Measurements from ENCODE around the gene KAT2A. TPM values are rescaled to one million over a fixed set of nuclear protein-coding genes. Genes with fewer than 3 reads are reported as not detected.

Gene KAT2A
- 10 to 100 TPM; 16.2 to 17.3 TPM for total RNA-seq

GRCh38 chr17:42120770-42121769 lies at the start of gene KAT2A:
TSS of gene KAT2A (minus strand) at chr17:42121367. CDS start at chr17:42121304, 63 bp downstream.

GRCh38 chr17:42122371-42123303 lies 1.5 kb upstream of the KAT2A start, which contains the start of gene HSPB9:
TSS of gene HSPB9 (plus strand) at chr17:42122804. CDS start at chr17:42122851, 47 bp downstream.

DNA sequence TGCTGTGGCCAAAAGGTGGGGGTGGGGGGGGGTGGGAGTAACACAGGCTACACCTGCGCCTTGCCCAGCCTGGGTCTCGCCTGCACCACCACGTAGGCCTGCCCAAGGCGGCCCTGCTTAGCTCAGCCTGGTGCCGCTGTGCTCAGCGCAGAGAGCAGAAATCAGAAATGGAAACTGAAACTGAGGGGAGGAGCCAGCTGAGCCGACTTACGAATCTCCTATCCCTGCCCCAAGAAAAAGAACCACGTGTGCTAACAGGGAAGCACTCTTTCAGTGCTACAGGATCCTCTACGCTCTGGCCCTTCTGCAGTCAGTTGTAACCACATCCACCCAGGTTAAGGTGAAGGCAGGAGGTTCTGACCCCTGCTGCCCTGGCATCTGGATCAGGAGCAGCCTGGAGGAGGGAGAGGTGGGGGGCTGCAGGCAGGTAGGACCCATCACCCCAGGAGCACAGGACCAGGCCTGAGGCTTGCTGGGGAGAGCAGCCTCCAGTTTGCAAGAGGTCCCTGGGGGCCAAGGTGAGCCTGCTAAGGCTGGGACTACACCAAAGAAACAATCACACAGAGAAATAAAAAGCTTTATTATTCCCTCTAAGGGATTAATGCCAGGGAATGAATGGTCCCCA lies 8.5 kb downstream of the KAT2A start, which contains the start of gene DHX58:
Gene DHX58, minus strand, starts transcription at position 163 of the 625 bp plus-strand sequence. CDS start 822 bp downstream, outside the sequence.

DNA sequence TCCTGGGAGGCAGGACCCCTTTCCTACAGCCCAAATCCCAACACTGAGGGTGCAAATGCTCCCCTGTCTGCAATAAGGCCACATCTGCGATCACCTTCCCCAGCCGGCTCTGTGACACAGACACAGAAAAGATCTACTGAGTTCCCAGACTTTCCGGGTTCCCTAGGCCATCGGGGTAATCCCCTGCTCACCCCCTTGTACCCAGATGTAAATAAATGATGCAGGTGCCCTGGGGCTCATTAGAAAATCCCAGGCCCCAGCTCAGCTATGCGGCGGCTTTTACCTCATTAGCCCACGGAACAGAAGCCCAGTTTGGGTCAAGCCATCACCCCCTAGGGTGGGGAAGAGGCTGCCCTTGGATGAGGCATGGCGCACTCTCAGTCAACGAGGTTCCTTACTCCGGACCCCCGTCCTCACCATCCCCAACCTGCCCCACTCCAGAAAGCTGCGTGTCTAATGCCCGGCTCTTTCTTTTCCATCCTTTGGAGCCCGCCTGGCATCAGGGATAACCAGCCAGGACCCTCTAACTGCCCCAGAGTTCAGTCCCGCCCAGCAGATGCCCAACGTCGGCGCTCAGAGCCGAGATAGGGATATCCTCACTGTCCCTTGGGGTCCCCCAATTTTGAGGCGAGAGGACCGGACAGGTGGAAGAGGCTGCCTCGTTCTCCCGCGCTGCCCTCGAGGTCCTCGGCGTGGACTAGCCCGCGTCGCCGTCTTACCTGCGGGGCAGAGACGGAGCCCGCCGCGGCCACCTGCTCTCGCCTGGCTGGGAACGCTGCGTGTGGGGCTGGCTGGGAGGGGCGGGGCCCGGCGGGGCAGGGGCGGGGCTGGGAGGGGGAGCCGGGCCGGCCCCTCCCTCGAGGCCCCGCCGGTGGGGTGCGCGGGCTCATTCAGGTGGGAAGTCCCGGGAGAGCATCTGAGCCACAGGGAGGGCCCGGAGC lies 23.2 kb downstream of the KAT2A start, which contains the start of gene ZNF385C:
Gene ZNF385C, minus strand, starts transcription at position 783 of the 941 bp plus-strand sequence. CDS start 35,417 bp downstream, outside the sequence.

Other genes with a start within 250 kb of the KAT2A start
- gene ACLY, start 202.4 kb downstream of the KAT2A start, total RNA-seq = 100 to 1,000 TPM; 219 to 239 TPM
- under 1 TPM; 0.67 to 0.69 TPM for gene ODAD4, start 190.8 kb downstream of the KAT2A start, total RNA-seq
- 100 to 1,000 TPM; 226 to 268 TPM for gene CNP, start 154.6 kb downstream of the KAT2A start, total RNA-seq
- 10 to 100 TPM; 52.7 to 74.3 TPM for gene DNAJC7, start 103.9 kb downstream of the KAT2A start, total RNA-seq
- gene NKIRAS2, start 101.3 kb downstream of the KAT2A start, total RNA-seq = 10 to 100 TPM; 25.8 to 33.6 TPM
- gene C17orf113, start 70.8 kb downstream of the KAT2A start, total RNA-seq = under 1 TPM; under 0.01 to 0.34 TPM
- not detected for gene ZNF385C, start 22.9 kb downstream of the KAT2A start, total RNA-seq
- 100 to 1,000 TPM in 1 of 2 donors, 10 to 100 TPM in 1; 86.9 to 121 TPM for gene DHX58, start 8.7 kb downstream of the KAT2A start, total RNA-seq
- gene HSPB9, start 1.4 kb upstream of the KAT2A start, total RNA-seq = under 1 TPM in 1 of 2 donors, not detected in 1; under 0.01 TPM
- gene RAB5C, start 33.6 kb upstream of the KAT2A start, total RNA-seq = 100 to 1,000 TPM; 140 to 227 TPM
- gene KCNH4, start 59.8 kb upstream of the KAT2A start, total RNA-seq = not detected
- gene HCRT, start 64.1 kb upstream of the KAT2A start, total RNA-seq = not detected
- gene GHDC, start 73.1 kb upstream of the KAT2A start, total RNA-seq = 10 to 100 TPM; 28.2 to 30.6 TPM
- gene STAT5B, start 155.0 kb upstream of the KAT2A start, total RNA-seq = 10 to 100 TPM; 18.6 to 25.3 TPM
- 10 to 100 TPM; 52.0 to 64.6 TPM for gene STAT5A, start 167.1 kb upstream of the KAT2A start, total RNA-seq

Data from melanocyte of skin (primary cell).